ENCODE measurements around the gene CRHBP.
"Not testable (repeated sequence)": the region's sequence is repeated elsewhere in the genome, so short reads cannot be mapped to it uniquely, and the experiment has no call there.

The CRHBP gene

GRCh38 chr5:76952795-76953536 lies at the start of gene CRHBP:
Gene CRHBP (plus strand): TSS chr5:76953045. CDS start chr5:76953135, 90 bp downstream.
- no peak for DNase-seq

- no peak for DNase-seq
Observed at GRCh38 chr5:76908166-76908565, 44.7 kb upstream of the CRHBP start.

GRCh38 chr5:76910344-76910933 lies 42.4 kb upstream of the CRHBP start:
- DNase-seq = not testable (repeated sequence)

- DNase-seq = not testable (repeated sequence)
Observed at GRCh38 chr5:76914671-76915070, 38.2 kb upstream of the CRHBP start.

GRCh38 chr5:76918539-76918938 lies 34.3 kb upstream of the CRHBP start:
- DNase-seq = no peak

- no peak for DNase-seq
Observed at GRCh38 chr5:76920491-76920890, 32.4 kb upstream of the CRHBP start.

GRCh38 chr5:76926329-76927105 lies 26.3 kb upstream of the CRHBP start:
- no peak for DNase-seq

- DNase-seq = no peak
Observed at GRCh38 chr5:76927961-76928360, 24.9 kb upstream of the CRHBP start.

- no peak for DNase-seq
Observed at GRCh38 chr5:76930083-76930482, 22.8 kb upstream of the CRHBP start.

- no peak for DNase-seq
Observed at GRCh38 chr5:76938177-76938576, 14.7 kb upstream of the CRHBP start.

GRCh38 chr5:76941000-76941399 lies 11.8 kb upstream of the CRHBP start:
- DNase-seq = no peak

GRCh38 chr5:76941442-76941841 lies 11.4 kb upstream of the CRHBP start:
- no peak for DNase-seq

GRCh38 chr5:76942581-76942980 lies 10.3 kb upstream of the CRHBP start:
- no peak for DNase-seq

- no peak for DNase-seq
Observed at GRCh38 chr5:76943006-76943405, 9.8 kb upstream of the CRHBP start.

- no peak for DNase-seq
Observed at GRCh38 chr5:76944638-76945037, 8.2 kb upstream of the CRHBP start.

- not testable (repeated sequence) for DNase-seq
Observed at GRCh38 chr5:76945238-76945637, 7.6 kb upstream of the CRHBP start.

GRCh38 chr5:76946090-76946489 lies 6.8 kb upstream of the CRHBP start:
- no peak for DNase-seq

GRCh38 chr5:76947082-76947503 lies 5.8 kb upstream of the CRHBP start:
- no peak for DNase-seq

- no peak for DNase-seq
Observed at GRCh38 chr5:76953551-76954382, 922 bp downstream of the CRHBP start.

- no peak for DNase-seq
Observed at GRCh38 chr5:76954383-76954763, 1.5 kb downstream of the CRHBP start.

- peak; percentile 85 for DNase-seq
Observed at GRCh38 chr5:76956033-76956432, 3.2 kb downstream of the CRHBP start.

- DNase-seq = no peak
Observed at GRCh38 chr5:76958991-76959767, 6.3 kb downstream of the CRHBP start.
